Esophagus squamous epithelium (tissue), 5 donors: Measurements from ENCODE around the gene REV1. TPM values are rescaled to one million over a fixed set of nuclear protein-coding genes. Genes with fewer than 3 reads are reported as not detected.

Source experiments
- DNase-seq: peaks from one replicate; lab custom pipeline; 2025; lab: John Stamatoyannopoulos, UW
- H3K27ac ChIP-seq, 4 donors: fragments of 200-600 bp; sonication (generic); one replicate each; pipeline ENCODE4 v1.5.1; 2016 to 2019; ENCODE audit warnings: mild to moderate bottlenecking in 1 of 4
- H3K27me3 ChIP-seq, 4 donors: fragments of 200-600 bp; sonication (generic); 1 replicate in 3 of 4; 2 replicates in 1 of 4; pipeline versions ENCODE4 v1.5.1 to v1.6.0; 2017 to 2021; ENCODE audit warnings: antibody characterized with exemption in 1 of 4
- H3K36me3 ChIP-seq, 3 donors: fragments of 200-600 bp; sonication (generic); one replicate each; pipeline ENCODE4 v1.5.1; 2016 to 2019
- H3K4me1 ChIP-seq, 3 donors: fragments of 200-600 bp; sonication (generic); one replicate each; pipeline ENCODE4 v1.5.1; 2017 to 2019
- H3K4me3 ChIP-seq, 4 donors: fragments of 200-600 bp; sonication (generic); 1 replicate in 3 of 4; 2 replicates in 1 of 4; pipeline ENCODE4 v1.5.1; 2016 to 2019; ENCODE audit warnings: mild to moderate bottlenecking in 2 of 4, moderate library complexity in 1 of 4
- H3K9me3 ChIP-seq, 3 donors: fragments of 200-600 bp; sonication (generic); one replicate each; pipeline ENCODE4 v1.5.1; 2016 to 2019
- CTCF ChIP-seq, 6 experiments: fragments of 450-650 bp in 4 of 6; fragments of 200-600 bp in 2 of 6; sonication (generic) in 2 of 6; IDR thresholded peaks; one replicate each; pipeline ENCODE4 v1.5.1; 2016 to 2019; ENCODE audit warnings: antibody characterized with exemption in 6 of 6, mild to moderate bottlenecking in 4 of 6, moderate library complexity in 4 of 6
- POLR2A ChIP-seq, 4 donors: fragments of 450-650 bp; IDR thresholded peaks; one replicate each; pipeline ENCODE4 v1.6.1; 2017; ENCODE audit warnings: antibody characterized with exemption in 4 of 4, mild to moderate bottlenecking in 4 of 4, moderate library complexity in 3 of 4
- WGBS, 2 donors: methylation state at CpG; one replicate each; pipeline ENCODE4 v1.1.5; 2018; 5-methylcytosine and 5-hydroxymethylcytosine counted together
- intact Hi-C: fragments of 100-400 bp; cut with DNase I; formaldehyde crosslinking; loops from one replicate; pipeline ENCODE4 v1.15.0; 2022
- total RNA-seq, 4 donors: library from RNA; depleted of rRNA; stranded (reverse); fragments of >200 nt; gene quantifications; one replicate each; pipeline ENCODE4 v1.1.0, GENCODE V29; 2016
- donor health status: DM: yes; HTN: yes; CAD: no.

REV1 gene
- total RNA-seq, 4 donors from 2014 or later: 22.5 to 69.2 (median 39.8) TPM

- Histone ChIP-seq H3K27me3 (no peaks in the 10 kb centered on the region), H3K36me3 (peaks cover 0 to 85% (median 5%) of the 10 kb centered on the region in 3 donors), H3K4me3 (no peak overlapping the region), H3K27ac (no peak overlapping the region), H3K4me1 (peaks cover 0 to 20% (median 3%) of the 10 kb centered on the region in 3 donors), H3K9me3 (no peaks in the 10 kb centered on the region)
- no peak for DNase-seq
- intact Hi-C loops: no loop called here
- TF ChIP-seq CTCF (IDR thresholded peaks at IDR 0.05) (no peak), POLR2A (IDR thresholded peaks at IDR 0.05) (no peak)
- WGBS, 2 donors: 72 to 73% methylated on average over 4 of the region's 4 CpGs
Measured at GRCh38 chr2:99451686-99452085, 38.1 kb downstream of the REV1 start.

- no peak for DNase-seq
- no peaks in the 10 kb centered on the region for H3K9me3 ChIP-seq
- no peak for TF ChIP-seq POLR2A (IDR thresholded peaks at IDR 0.05)
- no peak for TF ChIP-seq CTCF (IDR thresholded peaks at IDR 0.05)
- intact Hi-C loops: no loop called here
- H3K4me1 ChIP-seq: peaks cover 0 to 19% (median 3%) of the 10 kb centered on the region in 3 donors
- H3K27ac ChIP-seq: no peak overlapping the region
- peaks cover 0 to 85% (median 5%) of the 10 kb centered on the region in 3 donors for H3K36me3 ChIP-seq
- no peak overlapping the region for H3K4me3 ChIP-seq
- H3K27me3 ChIP-seq: no peaks in the 10 kb centered on the region
- WGBS, 2 donors: 50 to 60% methylated on average over 4 of the region's 4 CpGs
Measured at GRCh38 chr2:99451280-99451679, 38.5 kb downstream of the REV1 start.

GRCh38 chr2:99450199-99450598 lies 39.6 kb downstream of the REV1 start:
- Histone ChIP-seq H3K4me3 (no peak overlapping the region), H3K27ac (no peak overlapping the region), H3K27me3 (no peaks in the 10 kb centered on the region), H3K36me3 (peaks cover 0 to 76% (median 0%) of the 10 kb centered on the region in 3 donors), H3K4me1 (peaks cover 0 to 18% (median 3%) of the 10 kb centered on the region in 3 donors), H3K9me3 (no peaks in the 10 kb centered on the region)
- intact Hi-C loops: no loop called here
- TF ChIP-seq CTCF (IDR thresholded peaks at IDR 0.05) (no peak), POLR2A (IDR thresholded peaks at IDR 0.05) (no peak)
- WGBS, 2 donors: 29 to 33% methylated on average over 1 of the region's 1 CpG
- no peak for DNase-seq

- Histone ChIP-seq H3K4me3 (no peak overlapping the region), H3K27me3 (no peaks in the 10 kb centered on the region), H3K9me3 (no peaks in the 10 kb centered on the region), H3K36me3 (peaks cover 0 to 63% (median 0%) of the 10 kb centered on the region in 3 donors), H3K27ac (no peak overlapping the region), H3K4me1 (peaks cover 0 to 18% (median 3%) of the 10 kb centered on the region in 3 donors)
- WGBS, 2 donors: 25 to 45% methylated on average over 2 of the region's 2 CpGs
- TF ChIP-seq POLR2A (IDR thresholded peaks at IDR 0.05) (no peak), CTCF (IDR thresholded peaks at IDR 0.05) (no peak)
- no peak for DNase-seq
- intact Hi-C loops: no loop called here
Measured at GRCh38 chr2:99448556-99448955, 41.3 kb downstream of the REV1 start.

GRCh38 chr2:99445065-99445464 lies 44.8 kb downstream of the REV1 start:
- TF ChIP-seq CTCF (IDR thresholded peaks at IDR 0.05) (no peak), POLR2A (IDR thresholded peaks at IDR 0.05) (no peak)
- Histone ChIP-seq H3K4me3 (no peak overlapping the region), H3K27me3 (no peaks in the 10 kb centered on the region), H3K27ac (no peak overlapping the region), H3K4me1 (peaks cover 0 to 18% (median 3%) of the 10 kb centered on the region in 3 donors), H3K9me3 (no peaks in the 10 kb centered on the region), H3K36me3 (peaks cover 0 to 66% (median 5%) of the 10 kb centered on the region in 3 donors)
- WGBS, 2 donors: 62% methylated on average over 4 of the region's 4 CpGs
- no peak for DNase-seq
- intact Hi-C loops: no loop called here
